ENCODE data around the gene FBXO21. TPM values are rescaled to one million over a fixed set of nuclear protein-coding genes. Genes with fewer than 3 reads are reported as not detected.

FBXO21 gene
- total and polyA plus RNA-seq, 2 of the 4 experiments (the other 2 are of a cell fraction) = 43.6 to 56.6 TPM

DNA sequence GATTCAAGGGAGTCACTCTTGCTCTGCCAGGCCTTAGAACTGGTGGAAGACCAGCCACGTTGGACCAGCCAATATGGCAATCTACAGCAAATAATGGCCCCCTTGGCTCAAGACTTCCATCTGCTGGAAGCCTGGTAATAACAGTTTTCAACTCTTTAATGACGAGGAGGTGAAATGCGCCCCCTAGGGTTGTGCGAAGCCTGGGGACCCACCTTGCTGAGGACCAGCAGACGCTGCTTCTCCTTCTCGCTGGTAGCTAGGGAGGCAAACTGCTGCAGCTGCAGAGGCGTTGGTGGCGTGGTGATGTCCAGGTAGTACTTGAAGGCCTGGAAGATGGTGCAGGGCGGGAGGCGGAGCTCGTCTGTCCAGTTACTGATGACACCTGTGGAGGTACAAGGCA is 41.5 kb upstream of the FBXO21 start:
- H4K5ac ChIP-seq (ENCODE audit: low read depth, low read length) = no peak overlapping the region
- H3K4me3 ChIP-seq (ENCODE audit: insufficient read depth, low read depth, low read length) = no peak overlapping the region
- no peak overlapping the region for H3K4ac ChIP-seq (ENCODE audit: low read depth, low read length)
- H4K8ac ChIP-seq (ENCODE audit: low read depth in 2 of 2, low read length in 2 of 2) = no peak overlapping the region
- H3K56ac ChIP-seq (ENCODE audit: extremely low read depth, insufficient read depth, low read length) = no peak overlapping the region
- no peak overlapping the region for H3K14ac ChIP-seq (replicated peaks; ENCODE audit: low read depth, low read length)
- no peak overlapping the region for H2AFZ ChIP-seq (replicated peaks; ENCODE audit: low read length, poor library complexity)
- no peak overlapping the region for H2AK5ac ChIP-seq (ENCODE audit: low read depth, low read length)
- H2AK9ac ChIP-seq (replicated peaks; ENCODE audit: low read depth, low read length, poor library complexity) = no peak overlapping the region
- H2BK15ac ChIP-seq (ENCODE audit: low read depth, low read length) = no peak overlapping the region
- peaks cover 2% of the 10 kb centered on the region; the same call in 1 of the 2 replicates for H3K9me3 ChIP-seq (ENCODE audit: control insufficient read depth, insufficient read depth, low read length)
- no peak overlapping the region for H3K9ac ChIP-seq (ENCODE audit: low read depth, low read length)
- no peak overlapping the region for H4K91ac ChIP-seq (ENCODE audit: insufficient read depth, low read depth, low read length)
- H3K9me1 ChIP-seq (ENCODE audit: insufficient read depth, low read length) = no peaks in the 10 kb centered on the region
- H2BK20ac ChIP-seq (ENCODE audit: low read depth, low read length) = no peak overlapping the region
- dilution Hi-C loops (cut with HindIII; ENCODE audit: low sequenced_read_pairs, unreplicated experiment) (no loop called here), intact Hi-C loops (cut with micrococcal nuclease) (no loop called here), in situ Hi-C loops (cut with MboI; ENCODE audit: low sequenced_read_pairs) (no loop called here)
- TF ChIP-seq MXI1 (IDR thresholded peaks at IDR 0.05; ENCODE audit: borderline replicate concordance, low read depth, low read length) (no peak), SMC3 (IDR thresholded peaks at IDR 0.05; ENCODE audit: low read depth, low read length) (no peak), RCOR1 (IDR thresholded peaks at IDR 0.05; ENCODE audit: insufficient replicate concordance, low read length) (no peak), MAFK (IDR thresholded peaks at IDR 0.05; ENCODE audit: low read depth, low read length) (no peak)
- no peak overlapping the region for H3K4me2 ChIP-seq (ENCODE audit: low read depth, low read length)
- no peak overlapping the region for H3K23ac ChIP-seq (ENCODE audit: low read depth, low read length)
- H3K4me1 ChIP-seq (ENCODE audit: control insufficient read depth, insufficient read depth, low read length) = no peaks in the 10 kb centered on the region
- no peak for ATAC-seq (ENCODE audit: low read depth)
- H3K27me3 ChIP-seq (ENCODE audit: control insufficient read depth, insufficient read depth, low read length) = no peaks in the 10 kb centered on the region
- no peak overlapping the region for H2BK120ac ChIP-seq (ENCODE audit: low read depth, low read length)
- no TSS peak for BruUV-seq (replicated peaks)
- CTCF ChIA-PET = interaction anchor here (0.7 kb wide), 1 partner anchor 605 kb away, joined by 3 read pairs; no protein-coding TSS in a partner anchor
- no peaks in the 10 kb centered on the region for H4K20me1 ChIP-seq (ENCODE audit: insufficient read depth, low read length)
- H3K18ac ChIP-seq (ENCODE audit: low read depth, low read length) = no peak overlapping the region
- POLR2A ChIA-PET (ENCODE audit: unreplicated experiment) = no interaction called here
- WGBS, 2 experiments (ENCODE audit: extremely low coverage in 2 of 2, insufficient read length in 1 of 2) = 68% methylated on average over 5 of the region's 11 CpGs; no CpG with 5 or more reads in 1 of the 2 experiments
- no peak overlapping the region for H3K27ac ChIP-seq (ENCODE audit: insufficient read depth, low read length)
- no peak for DNase-seq
- H2BK5ac ChIP-seq (ENCODE audit: low read depth, low read length, poor library complexity, severe bottlenecking) = no peak overlapping the region
- H3K36me3 ChIP-seq (ENCODE audit: control insufficient read depth, insufficient read depth, low read length) = no peaks in the 10 kb centered on the region
- no peaks in the 10 kb centered on the region for H3K79me1 ChIP-seq (ENCODE audit: low read depth in 1 of 2, low read length in 2 of 2)
